Measurements from ENCODE around the gene CALU.
A peak's percentile ranks its signal among the peaks of the same experiment; 100 is the strongest.

Gene CALU

DNA sequence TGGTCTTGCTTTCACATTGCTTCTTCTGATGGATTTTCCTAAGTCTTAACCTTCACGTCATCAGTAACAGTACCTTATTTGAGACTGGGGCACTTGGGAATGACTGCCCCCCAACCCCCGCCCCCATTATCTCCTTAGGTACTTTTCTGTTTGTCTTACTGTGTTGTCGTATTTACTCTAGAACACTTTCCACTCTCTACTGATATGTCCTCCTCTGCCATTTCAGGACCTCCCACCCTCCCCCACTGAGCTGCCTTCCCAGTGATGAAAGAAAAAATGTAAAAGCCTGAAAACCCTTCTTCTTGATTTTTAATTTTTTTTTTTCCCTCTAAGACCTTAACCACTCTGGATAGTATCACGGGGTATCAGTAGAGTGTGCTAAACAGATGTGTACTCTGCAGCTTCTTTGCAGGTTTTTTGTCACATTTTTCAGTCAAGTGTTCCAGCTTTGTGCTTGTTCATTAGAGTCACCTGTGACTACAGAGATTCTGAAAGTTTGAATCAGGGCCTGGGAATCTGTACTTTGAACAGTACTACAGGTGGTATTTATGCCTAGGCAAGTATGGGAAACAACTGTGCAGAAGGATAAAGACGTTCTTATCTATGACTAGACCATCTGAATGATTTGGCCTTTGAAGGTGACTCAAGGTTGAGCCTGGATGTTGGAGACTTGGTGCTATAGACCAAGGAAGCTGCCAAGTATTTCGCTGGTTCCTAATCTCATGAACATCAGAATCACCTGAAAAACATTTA, 8.3 kb downstream of the CALU start:
- DNase-seq (ENCODE audit: low read depth) = no peak

DNA sequence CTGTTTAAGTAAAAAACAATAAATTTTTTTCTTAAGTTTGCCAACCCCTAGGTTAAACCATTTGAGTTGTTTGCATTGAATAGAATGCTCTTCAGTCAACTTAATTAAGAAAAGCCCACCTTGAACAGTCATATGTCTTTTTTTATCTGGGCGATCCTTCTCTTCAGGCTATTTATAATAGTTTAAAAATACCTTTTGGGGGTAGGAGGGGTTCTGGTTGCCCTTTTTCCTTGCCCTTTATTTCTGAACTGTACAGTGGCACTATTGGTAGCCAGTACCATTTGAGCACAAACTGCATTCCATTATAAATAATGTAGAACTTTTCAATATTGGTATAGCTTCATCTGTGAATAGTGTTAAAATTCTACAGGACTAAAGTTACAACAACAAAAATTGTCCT, 13.1 kb downstream of the CALU start:
- DNase-seq (ENCODE audit: low read depth) = no peak

DNA sequence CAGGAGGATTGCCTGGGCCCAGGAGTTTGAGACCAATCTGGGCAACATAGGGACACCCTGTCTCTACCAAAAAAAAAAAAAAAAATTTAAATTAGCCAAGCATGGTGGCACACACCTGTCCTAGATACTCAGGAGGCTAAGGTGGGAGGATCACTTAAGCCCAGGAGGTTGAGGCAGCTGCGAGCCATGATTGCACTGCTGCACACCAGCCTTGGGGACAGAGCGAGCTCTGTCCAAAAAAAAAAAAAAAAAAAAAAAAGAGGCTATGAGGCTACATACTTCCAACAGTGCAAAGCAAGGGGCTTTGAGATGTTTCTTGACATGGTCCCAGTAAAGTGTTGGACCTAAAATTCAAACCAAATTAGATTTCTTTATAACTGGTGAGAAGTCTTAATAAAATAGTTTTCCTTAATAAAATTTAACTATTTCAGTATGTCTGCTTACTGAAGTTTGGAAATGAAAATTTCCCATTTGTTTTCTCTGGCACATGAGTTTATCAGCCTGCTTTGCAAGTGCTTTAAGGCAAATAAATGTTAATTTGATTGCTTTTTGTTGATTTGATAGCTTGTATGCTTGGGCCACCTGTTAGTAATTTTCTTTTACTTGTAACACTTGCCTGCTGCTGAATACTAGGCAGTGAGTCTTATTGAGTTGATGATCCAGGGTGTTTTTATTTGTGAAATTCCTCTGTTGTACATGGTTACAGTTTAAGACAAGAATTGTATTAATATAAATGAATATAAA, 16.1 kb downstream of the CALU start:
- DNase-seq (ENCODE audit: low read depth) = no peak

DNA sequence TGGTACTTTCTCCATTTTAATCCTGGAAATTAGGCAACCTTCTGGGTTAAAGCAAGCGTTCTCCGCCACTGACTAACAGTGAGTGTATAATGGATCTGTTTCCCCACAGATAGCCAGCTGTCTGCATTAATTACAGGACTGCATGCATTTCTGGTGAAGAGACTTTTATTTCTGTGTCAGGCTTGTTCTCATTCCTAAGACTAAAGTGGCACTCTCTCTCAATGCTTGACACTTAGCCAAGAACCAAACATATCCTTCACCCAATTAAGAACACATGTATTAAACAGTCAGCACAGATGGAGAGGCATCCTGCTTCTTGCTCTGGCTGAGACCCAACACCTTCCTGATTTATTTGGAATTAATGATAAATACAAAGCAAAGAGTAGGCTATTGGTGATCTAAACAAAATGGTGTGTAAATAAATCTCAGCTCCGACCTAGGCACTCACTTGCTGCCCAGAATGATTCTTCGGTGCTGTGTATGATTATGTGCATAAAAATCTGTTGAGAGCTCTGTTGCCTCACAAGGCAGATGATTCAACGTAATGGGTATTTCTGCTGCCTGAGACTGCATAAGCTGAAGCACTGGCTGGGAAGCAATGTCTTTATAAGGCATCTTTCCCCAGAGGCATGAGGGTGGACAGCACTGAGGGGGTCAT, 16.8 kb downstream of the CALU start:
- peak; percentile 97 for DNase-seq (ENCODE audit: low read depth)

DNA sequence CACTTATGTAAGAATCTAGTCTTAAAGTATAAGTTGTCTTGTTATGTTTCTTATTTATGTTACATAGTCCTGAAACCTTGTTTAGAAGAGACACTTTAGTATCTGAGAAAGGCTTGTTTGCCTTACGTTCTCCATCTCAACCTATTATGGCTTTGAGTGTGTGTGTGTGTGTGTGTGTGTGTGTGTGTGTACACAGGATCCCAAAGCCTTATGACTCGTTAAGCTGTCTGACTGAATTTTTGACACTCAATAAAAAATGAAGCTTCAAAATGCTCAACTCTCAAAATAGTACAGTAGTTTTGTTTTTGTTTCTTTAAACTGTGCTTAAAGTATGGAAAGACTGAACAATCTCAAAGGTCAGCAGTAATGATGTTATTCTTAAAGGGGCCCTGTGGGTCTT, 18.0 kb downstream of the CALU start:
- no peak for DNase-seq (ENCODE audit: low read depth)

DNA sequence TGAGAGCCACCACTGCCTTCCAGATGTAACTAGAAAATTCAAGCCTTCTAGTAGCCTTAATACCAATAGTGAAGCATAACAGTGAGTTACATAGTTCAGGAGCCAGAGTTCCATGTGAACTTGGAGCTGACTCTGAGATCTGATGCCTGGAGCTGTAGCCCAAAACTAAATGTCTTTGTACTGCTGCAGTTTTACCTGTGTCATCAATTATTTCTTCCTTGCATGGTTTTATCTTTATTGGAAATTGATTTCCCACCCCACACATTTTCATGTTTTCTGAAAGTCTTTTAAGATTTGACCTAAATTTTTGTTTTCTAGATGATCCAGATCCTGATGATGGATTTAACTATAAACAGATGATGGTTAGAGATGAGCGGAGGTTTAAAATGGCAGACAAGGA, 19.4 kb downstream of the CALU start:
- DNase-seq (ENCODE audit: low read depth) = no peak

DNA sequence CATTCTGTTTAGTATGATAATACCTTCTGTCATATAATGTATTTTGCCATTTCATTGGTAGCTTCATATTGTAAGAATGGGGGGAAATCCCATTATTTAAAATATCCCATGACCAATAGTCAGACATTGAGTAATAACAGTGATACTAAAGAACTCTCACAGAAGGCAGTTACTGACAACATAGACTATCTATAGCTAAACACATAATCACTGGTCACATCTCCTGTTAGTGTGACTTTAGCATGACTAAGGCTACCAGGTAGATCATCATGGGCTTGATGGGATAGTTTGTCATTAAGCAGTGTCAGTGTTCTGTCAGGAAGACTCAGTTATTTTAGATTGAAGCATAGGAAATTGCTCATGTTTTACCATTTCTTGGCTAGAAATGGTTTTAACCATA, 20.1 kb downstream of the CALU start:
- no peak for DNase-seq (ENCODE audit: low read depth)

DNA sequence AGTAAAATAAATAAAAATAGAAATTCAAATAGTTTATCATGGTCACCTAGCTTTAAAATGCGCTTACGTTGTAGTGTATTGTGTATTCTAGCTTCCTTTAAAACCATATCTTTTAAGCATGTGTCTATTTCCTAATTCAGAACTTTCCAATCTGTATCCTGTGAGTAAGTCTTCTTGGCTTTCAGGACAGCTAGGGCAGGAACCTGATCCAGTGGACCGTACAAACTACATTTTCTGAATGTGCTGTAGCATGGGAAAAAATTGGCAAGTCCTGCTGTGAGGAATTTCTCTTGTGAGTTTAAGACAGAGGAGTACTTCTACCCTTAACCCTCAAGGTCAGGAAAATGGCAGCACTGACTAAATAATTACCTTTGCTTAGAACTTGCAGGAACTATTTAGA, 24.4 kb downstream of the CALU start:
- no peak for DNase-seq (ENCODE audit: low read depth)

DNA sequence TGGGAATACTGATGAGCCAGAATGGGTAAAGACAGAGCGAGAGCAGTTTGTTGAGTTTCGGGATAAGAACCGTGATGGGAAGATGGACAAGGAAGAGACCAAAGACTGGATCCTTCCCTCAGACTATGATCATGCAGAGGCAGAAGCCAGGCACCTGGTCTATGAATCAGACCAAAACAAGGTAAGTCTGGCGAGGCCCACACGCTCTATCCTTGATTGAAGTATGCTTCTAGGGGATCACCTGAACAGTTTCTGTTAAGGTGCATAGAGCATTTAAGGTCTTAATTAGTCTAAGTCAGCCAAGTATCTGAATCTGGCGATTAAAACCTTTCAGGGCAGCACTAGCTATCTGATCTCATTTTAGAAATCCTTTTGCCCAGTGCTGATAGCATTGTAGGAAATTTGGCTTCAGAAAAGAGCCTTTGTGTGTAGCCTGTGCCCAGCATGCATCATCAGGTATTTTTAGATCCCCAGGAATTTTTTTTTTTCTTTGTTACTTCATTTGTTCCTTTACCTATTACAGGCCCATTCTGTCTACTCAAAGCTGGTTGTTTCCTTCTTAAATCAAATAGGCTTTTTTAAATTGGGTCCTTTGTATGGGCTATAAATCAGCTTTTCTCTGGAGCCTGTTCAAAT, 28.4 kb downstream of the CALU start:
- no peak for DNase-seq (ENCODE audit: low read depth)

DNA sequence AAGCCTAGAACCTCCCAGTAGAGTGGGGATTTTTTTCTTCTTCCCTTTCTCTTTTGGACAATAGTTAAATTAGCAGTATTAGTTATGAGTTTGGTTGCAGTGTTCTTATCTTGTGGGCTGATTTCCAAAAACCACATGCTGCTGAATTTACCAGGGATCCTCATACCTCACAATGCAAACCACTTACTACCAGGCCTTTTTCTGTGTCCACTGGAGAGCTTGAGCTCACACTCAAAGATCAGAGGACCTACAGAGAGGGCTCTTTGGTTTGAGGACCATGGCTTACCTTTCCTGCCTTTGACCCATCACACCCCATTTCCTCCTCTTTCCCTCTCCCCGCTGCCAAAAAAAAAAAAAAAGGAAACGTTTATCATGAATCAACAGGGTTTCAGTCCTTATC, 31.1 kb downstream of the CALU start:
- DNase-seq (ENCODE audit: low read depth) = no peak

DNA sequence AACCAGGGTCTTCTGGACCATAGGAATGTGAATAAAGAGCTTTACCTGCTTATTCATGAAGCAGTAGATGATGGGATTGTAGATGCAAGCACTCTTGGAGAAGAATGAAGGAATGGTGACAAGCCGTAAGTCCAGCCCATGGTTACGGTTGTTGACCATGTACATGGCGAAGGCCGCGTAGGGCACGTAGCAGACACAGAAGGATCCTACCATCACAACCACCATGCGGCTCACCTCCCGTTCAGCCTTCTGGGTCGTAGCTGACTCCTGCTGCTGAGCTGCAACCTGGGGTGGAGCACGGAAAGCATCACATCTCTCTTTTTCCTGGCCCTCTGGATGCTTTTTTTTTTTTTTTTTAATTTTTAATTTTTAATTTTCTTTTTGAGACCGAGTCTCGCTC, 34.4 kb downstream of the CALU start:
- no peak for DNase-seq (ENCODE audit: low read depth)

DNA sequence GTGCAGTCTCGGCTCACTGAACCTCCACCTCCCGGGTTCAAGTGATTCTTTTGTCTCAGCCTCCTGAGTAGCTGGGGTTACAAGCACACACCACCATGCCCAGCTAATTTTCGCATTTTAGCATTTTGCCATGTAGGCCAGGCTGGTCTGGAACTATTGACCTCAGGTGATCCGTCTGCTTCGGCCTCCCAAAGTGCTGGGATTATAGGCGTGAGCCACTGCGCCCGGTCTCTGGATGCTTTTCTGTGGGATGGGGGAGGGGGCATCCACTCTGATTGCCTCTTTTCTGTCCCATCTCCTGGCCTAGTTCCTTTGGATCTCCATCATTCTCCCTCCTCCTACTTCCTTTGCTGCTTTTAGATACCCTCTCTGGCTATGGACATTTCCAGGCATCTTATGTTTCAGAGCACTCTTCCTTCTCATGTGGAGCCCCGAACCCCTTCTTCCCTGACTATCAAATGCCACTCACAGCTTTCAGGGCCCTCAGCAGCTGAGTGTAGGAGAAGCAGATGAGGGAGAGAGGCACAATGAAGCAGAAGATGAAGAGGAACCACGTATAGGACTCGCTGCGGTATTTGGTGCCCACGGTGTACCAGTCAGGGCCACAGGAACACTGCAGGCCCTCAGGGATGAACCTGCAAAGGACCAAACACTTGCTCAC, 35.0 kb downstream of the CALU start:
- DNase-seq (ENCODE audit: low read depth) = no peak

DNA sequence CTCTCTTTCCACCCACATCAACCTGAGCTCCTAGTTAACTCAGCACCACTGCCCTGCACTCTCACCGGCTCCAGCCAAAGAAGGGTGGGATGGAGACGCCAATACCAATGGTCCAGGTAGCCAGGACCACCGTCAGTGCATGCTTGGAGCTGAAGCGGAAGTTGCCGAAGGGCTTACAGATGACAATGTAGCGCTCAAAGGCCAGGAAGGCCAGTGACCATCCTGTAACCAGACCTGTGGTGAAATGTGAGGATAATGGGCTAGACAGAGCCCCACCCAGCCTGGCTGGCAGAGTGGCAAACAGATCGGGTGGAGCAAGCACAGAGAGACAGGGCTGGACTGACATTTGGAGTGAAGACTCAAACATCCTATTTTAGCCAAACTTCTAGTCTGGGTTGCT, 35.8 kb downstream of the CALU start:
- no peak for DNase-seq (ENCODE audit: low read depth)

DNA sequence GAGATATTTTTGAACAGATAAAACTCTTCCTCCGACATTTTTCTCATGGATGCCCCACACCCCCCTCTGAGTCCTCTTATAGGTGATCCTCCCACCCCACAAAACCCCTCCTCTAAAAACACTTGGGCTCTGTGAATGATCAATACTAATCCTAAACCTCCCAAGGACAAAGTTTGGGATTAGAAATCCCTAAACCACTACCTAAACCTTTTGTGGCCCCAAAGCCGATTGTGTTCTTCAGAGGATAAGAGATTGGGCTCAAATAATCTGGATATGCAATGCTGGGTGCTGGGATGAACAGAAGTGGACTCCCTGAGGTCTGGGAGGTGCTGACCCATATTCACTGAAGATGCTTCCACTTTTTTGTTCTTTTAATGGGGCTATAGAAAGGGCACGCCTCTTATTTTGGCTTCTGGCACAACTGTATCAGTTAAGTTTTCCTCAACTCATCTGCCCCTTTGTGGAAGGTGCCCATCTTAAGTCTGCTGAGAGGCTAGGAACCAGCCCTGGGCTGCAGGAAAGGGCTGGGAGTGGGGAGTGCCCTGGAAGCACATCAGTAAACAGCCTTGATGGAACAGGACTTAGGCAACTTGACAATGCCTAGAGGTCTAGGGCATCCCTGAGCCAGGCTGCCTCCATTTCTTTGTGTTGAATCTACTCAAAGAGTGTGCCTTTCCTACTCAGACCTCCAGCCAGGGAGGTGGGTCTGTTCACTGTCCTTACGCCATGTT, 36.8 kb downstream of the CALU start, which contains the start of gene OPN1SW:
Gene OPN1SW (minus strand): TSS at position 51 of the 731 bp plus-strand sequence. CDS start 13 bp downstream, at position 38.
- DNase-seq (ENCODE audit: low read depth) = no peak

DNA sequence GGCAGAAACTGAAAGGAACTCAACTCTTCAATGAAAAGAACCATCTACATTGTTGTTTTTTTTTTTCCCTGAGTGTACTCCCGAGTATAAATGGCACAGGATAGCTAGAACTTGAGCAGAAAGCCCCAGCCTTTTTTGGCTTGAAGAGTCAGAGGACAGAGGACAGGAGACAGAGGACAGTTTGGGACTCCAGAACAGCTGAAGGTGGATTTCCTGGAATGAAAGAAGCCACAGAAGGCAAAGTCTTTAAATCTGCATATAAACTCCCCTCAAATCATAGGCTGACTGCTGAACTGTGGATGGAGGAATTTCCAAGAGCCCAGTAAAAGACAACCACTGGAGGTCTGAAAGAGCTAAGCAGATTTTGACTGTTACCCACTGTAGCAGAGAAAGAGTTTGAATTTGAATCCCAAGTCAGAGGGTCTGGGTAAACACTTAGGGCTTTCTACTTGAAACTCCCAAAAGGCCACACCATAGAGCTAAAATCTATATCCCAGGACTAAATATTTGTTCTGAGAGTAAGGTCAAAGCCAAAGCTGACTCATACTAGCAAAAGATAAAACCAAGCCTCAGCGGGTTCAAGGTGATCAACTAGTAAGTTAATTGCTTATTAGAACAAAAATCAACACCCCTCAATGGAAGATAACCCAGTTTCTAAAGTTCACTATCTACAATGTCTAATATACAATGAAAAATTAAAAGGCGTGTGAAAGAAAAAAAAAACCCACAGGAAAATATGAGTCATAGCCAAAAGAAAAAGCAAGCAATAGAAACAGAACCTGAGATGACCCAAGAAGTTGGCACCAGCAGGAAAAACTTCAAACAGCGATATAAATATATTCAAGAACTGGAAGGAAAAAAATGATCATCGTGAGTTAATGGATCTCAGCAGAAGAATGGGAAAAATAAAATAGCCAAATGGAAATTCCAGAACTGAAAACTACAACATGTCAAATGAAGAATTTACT, 38.3 kb downstream of the CALU start:
- DNase-seq (ENCODE audit: low read depth) = no peak

DNA sequence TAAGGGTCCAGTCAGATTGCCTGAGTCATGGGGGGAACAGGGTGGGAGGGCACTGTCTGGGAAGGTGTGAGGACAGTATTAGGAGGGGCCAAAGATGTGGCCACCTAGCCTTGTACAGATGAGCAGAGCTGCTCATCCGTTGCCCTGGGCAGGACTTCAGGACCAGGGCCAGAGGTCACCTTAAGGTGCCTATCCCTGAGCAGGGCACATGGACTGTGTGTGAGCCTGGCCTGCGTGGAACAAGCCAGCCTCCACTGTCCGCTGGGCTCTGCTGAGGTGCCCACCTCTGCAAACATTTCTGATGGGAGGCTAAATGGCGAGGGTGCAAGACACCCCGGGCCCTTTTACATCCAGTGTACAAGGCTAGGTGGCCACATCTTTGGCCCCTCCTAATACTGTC, 39.8 kb downstream of the CALU start:
- DNase-seq (ENCODE audit: low read depth) = no peak

DNA sequence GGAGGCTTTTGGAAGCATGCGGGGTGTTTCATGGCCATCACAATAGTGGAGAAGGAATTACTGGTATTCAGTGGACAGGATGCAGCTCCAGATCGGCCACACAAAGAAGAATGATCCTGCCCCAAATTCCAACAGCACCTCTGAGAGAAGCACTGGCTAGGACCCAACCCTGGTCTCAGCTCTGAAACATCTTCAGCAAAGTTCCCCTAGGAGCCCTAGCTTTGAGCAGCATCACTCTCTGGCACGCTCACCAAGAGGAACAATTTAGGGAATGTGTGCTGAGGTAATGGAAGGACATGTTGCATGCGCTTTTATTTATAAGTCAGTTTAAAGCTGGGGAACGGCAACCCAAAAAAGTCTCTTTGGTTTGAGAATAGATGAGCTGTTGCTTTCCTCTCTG, 42.0 kb downstream of the CALU start:
- peak; percentile 96 for DNase-seq (ENCODE audit: low read depth)

DNA sequence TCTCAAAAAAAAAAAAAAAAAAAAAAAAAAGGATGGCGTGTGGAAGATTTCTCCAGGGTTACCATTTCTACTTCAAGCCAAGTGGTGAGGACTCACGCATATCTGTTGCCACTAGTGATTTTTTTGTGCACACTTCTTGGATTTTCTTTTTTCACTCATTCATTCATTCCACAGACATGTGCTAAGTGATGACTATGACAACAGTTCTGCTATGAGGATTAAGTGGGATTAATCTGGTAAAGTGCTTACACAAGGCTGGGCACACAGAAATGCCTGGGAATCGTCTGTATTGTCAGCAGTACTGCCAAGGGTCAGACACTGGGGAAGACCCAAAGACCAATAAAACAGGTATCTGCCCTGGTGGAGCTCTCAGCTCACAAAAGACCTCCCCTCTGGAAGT, 42.7 kb downstream of the CALU start:
- peak; percentile 65 for DNase-seq (ENCODE audit: low read depth)

DNA sequence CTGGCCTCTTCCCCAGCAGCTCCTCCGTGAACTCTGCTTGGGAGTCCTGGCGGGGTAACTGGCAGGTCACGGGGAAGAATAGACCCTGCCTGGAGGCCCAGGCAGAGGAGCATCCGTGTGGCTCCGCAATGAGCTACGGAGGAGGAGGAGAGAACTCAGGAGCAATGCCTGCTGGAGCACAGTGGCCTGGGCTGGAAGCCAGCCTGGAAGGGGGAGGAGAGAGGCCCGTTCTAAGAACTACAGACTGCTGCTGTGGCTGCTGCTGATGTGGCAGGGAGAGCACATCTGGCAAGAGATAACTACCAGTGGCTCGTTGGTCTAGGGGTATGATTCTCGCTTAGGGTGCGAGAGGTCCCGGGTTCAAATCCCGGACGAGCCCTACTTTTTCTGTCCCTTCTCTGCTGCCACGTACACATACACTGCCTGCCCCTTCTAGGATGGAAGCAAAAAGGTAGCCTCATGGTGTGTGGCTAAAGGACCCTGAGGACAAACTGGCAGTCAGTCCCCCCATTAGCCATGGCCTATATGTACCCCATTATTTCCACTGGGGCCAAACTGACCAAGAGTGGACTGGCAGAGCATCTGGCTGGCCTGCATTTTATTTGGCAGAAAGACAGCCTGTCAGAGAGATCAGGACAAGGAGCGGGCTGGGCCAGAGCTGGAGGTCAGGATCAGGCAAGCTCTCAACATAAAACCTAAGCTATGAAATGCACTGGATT, 44.1 kb downstream of the CALU start:
- peak; percentile 40 for DNase-seq (ENCODE audit: low read depth)

DNA sequence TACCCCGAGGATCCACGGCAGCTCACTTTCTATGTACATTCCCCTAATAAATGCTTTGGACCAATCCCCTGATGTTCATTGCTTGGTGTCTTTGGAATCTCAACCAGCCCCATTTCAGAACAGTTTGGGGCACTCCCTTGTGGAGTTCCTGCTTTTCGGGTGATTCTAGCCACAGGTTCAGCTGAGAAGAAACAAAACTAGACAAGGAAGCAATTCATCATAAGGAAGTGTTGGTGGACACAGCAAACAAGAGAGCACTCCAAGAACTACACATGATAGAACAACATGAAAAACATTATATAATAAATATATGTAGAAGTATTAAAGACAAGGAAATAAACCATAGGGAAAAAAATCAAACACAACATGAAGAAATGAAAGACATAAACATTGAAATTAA, 46.6 kb downstream of the CALU start:
- DNase-seq (ENCODE audit: low read depth) = no peak

Measured in GM04503 (cell line).